ENCODE results near the gene PARP8. TPM values are rescaled to one million over a fixed set of nuclear protein-coding genes. Genes with fewer than 3 reads are reported as not detected.

Gene PARP8
- total and polyA plus RNA-seq, 2 of the 8 experiments (the other 6 are each of a cell fraction or from before 2014, with no cell fraction given), result 16.6 to 30.6 TPM

GRCh38 chr5:50702615-50703366 is 36.4 kb downstream of the PARP8 start (continued):
- TF ChIP-seq CHD7 (IDR thresholded peaks at IDR 0.05; ENCODE audit: insufficient replicate concordance, low read length), result no peak
- no peak for TF ChIP-seq SP1 (IDR thresholded peaks at IDR 0.05; ENCODE audit: low read depth, low read length)
- TF ChIP-seq HDAC6 (IDR thresholded peaks at IDR 0.05; ENCODE audit: low read depth, low read length), result no peak
- TF ChIP-seq ASH2L (IDR thresholded peaks at IDR 0.05; ENCODE audit: low read length), result no peak
- no peak for TF ChIP-seq GTF2F1 (IDR thresholded peaks at IDR 0.05; ENCODE audit: borderline replicate concordance, low read depth, low read length)

All from H1 (cell line).